Measurements from ENCODE around the gene TNNI2. TPM values are rescaled to one million over a fixed set of nuclear protein-coding genes. Genes with fewer than 3 reads are reported as not detected.

The TNNI2 gene
- polyA plus RNA-seq, 1 donor = 5.2 TPM

GRCh38 chr11:1834062-1834610 is 4.6 kb upstream of the TNNI2 start:
- Histone ChIP-seq H3K4me1 (ENCODE audit: control insufficient read depth, insufficient read depth, low read length) (peaks cover 71% of the 10 kb centered on the region), H3K9me3 (ENCODE audit: control insufficient read depth, low read depth, low read length) (no peaks in the 10 kb centered on the region), H3K27ac (ENCODE audit: low read length) (peak overlapping the region; percentile 88), H3K27me3 (ENCODE audit: control insufficient read depth, insufficient read depth, low read length) (no peaks in the 10 kb centered on the region), H3K4me3 (ENCODE audit: low read length) (no peak overlapping the region), H3K36me3 (ENCODE audit: control insufficient read depth, insufficient read depth, low read length) (no peaks in the 10 kb centered on the region)
- peak; percentile 96 to 98 for DNase-seq
- no CpG with 5 or more reads among the region's 14 CpGs for WGBS (ENCODE audit: insufficient coverage, low lambda C conversion rate)

DNA sequence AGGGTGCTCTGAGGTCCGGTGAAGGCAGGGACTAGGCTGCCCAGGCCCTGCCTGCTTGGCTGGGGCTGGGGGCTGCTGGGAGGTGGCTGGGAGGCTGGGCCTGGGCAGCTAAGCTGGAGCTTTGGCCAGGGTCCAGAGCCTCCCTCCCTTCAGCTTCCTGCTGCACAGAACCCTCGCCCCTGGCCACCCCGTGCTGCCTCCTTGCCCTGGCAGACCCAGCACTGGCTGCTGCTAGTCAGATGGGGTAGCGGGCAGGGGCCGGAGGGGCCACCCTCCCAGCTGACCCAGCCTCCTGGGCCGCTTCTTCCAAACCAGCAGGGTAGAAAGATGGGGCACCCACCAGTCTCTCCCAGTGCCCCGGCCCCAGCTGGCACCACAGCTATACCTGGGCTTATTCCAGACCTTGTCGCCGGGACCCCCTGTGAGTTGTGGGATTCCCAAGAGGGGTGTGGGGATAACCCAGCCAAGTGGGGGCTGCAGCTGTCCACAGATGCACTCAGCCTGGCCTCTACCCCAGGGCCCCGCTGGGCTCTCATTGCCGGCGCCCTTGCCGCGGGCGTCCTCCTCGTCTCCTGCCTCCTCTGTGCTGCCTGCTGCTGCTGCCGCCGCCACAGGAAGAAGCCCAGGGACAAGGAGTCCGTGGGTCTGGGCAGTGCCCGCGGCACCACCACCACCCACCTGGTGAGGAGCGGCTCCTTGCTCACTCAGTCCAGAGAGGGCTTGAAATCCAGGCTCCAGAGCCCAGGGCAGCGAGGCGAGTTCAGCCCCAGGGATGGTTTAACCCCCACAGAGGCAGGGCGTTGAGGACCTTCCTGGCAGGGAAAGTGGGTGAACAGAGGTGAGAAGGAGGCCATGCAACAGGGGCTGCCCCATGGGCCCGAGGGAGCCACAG is 3.8 kb upstream of the TNNI2 start, which contains the start of gene SYT8:
Gene SYT8, plus strand, starts transcription at position 212 of the 892 bp plus-strand sequence. Its CDS starts 116 bp downstream, at position 328.
- Histone ChIP-seq H3K27me3 (ENCODE audit: control insufficient read depth, insufficient read depth, low read length) (no peaks in the 10 kb centered on the region), H3K9me3 (ENCODE audit: control insufficient read depth, low read depth, low read length) (no peaks in the 10 kb centered on the region), H3K4me3 (ENCODE audit: low read length) (no peak within 1 kb of the TSS), H3K4me1 (ENCODE audit: control insufficient read depth, insufficient read depth, low read length) (peaks cover 65% of the 10 kb centered on the region), H3K27ac (ENCODE audit: low read length) (peak within 1 kb of the TSS; percentile 88), H3K36me3 (ENCODE audit: control insufficient read depth, insufficient read depth, low read length) (no peaks in the 10 kb centered on the region)
- DNase-seq = no peak
- WGBS (ENCODE audit: insufficient coverage, low lambda C conversion rate) = no CpG with 5 or more reads among the region's 26 CpGs

- H3K36me3 ChIP-seq (ENCODE audit: control insufficient read depth, insufficient read depth, low read length) = no peaks in the 10 kb centered on the region
- H3K9me3 ChIP-seq (ENCODE audit: control insufficient read depth, low read depth, low read length) = no peaks in the 10 kb centered on the region
- H3K27ac ChIP-seq (ENCODE audit: low read length) = no peak overlapping the region
- no peaks in the 10 kb centered on the region for H3K27me3 ChIP-seq (ENCODE audit: control insufficient read depth, insufficient read depth, low read length)
- WGBS (ENCODE audit: insufficient coverage, low lambda C conversion rate) = no CpG with 5 or more reads among the region's 12 CpGs
- H3K4me1 ChIP-seq (ENCODE audit: control insufficient read depth, insufficient read depth, low read length) = peaks cover 59% of the 10 kb centered on the region
- no peak overlapping the region for H3K4me3 ChIP-seq (ENCODE audit: low read length)
- DNase-seq = no peak
Measured at GRCh38 chr11:1835671-1836010, 3.1 kb upstream of the TNNI2 start.

GRCh38 chr11:1836011-1836945 is 2.5 kb upstream of the TNNI2 start:
- no peak overlapping the region for H3K27ac ChIP-seq (ENCODE audit: low read length)
- H3K4me1 ChIP-seq (ENCODE audit: control insufficient read depth, insufficient read depth, low read length) = peaks cover 53% of the 10 kb centered on the region
- H3K27me3 ChIP-seq (ENCODE audit: control insufficient read depth, insufficient read depth, low read length) = no peaks in the 10 kb centered on the region
- H3K4me3 ChIP-seq (ENCODE audit: low read length) = no peak overlapping the region
- no peaks in the 10 kb centered on the region for H3K36me3 ChIP-seq (ENCODE audit: control insufficient read depth, insufficient read depth, low read length)
- no peak for DNase-seq
- WGBS (ENCODE audit: insufficient coverage, low lambda C conversion rate) = no CpG with 5 or more reads among the region's 43 CpGs
- no peaks in the 10 kb centered on the region for H3K9me3 ChIP-seq (ENCODE audit: control insufficient read depth, low read depth, low read length)

- no CpG with 5 or more reads among the region's 38 CpGs for whole genome bisulfite sequencing (ENCODE audit: insufficient coverage, low lambda C conversion rate)
- Histone ChIP-seq H3K9me3 (ENCODE audit: control insufficient read depth, low read depth, low read length) (no peaks in the 10 kb centered on the region), H3K36me3 (ENCODE audit: control insufficient read depth, insufficient read depth, low read length) (no peaks in the 10 kb centered on the region), H3K4me3 (ENCODE audit: low read length) (no peak overlapping the region), H3K27me3 (ENCODE audit: control insufficient read depth, insufficient read depth, low read length) (no peaks in the 10 kb centered on the region), H3K4me1 (ENCODE audit: control insufficient read depth, insufficient read depth, low read length) (peaks cover 42% of the 10 kb centered on the region), H3K27ac (ENCODE audit: low read length) (no peak overlapping the region)
- peak; percentile 50 to 64 for DNase-seq
Measured at GRCh38 chr11:1837171-1838076, 1.4 kb upstream of the TNNI2 start.

GRCh38 chr11:1838077-1838425 is 730 bp upstream of the TNNI2 start:
- no peak for DNase-seq
- no CpG with 5 or more reads among the region's 17 CpGs for WGBS (ENCODE audit: insufficient coverage, low lambda C conversion rate)
- no peaks in the 10 kb centered on the region for H3K9me3 ChIP-seq (ENCODE audit: control insufficient read depth, low read depth, low read length)
- H3K4me3 ChIP-seq (ENCODE audit: low read length) = no peak overlapping the region
- H3K36me3 ChIP-seq (ENCODE audit: control insufficient read depth, insufficient read depth, low read length) = no peaks in the 10 kb centered on the region
- H3K4me1 ChIP-seq (ENCODE audit: control insufficient read depth, insufficient read depth, low read length) = peaks cover 36% of the 10 kb centered on the region
- no peaks in the 10 kb centered on the region for H3K27me3 ChIP-seq (ENCODE audit: control insufficient read depth, insufficient read depth, low read length)
- no peak overlapping the region for H3K27ac ChIP-seq (ENCODE audit: low read length)

DNA sequence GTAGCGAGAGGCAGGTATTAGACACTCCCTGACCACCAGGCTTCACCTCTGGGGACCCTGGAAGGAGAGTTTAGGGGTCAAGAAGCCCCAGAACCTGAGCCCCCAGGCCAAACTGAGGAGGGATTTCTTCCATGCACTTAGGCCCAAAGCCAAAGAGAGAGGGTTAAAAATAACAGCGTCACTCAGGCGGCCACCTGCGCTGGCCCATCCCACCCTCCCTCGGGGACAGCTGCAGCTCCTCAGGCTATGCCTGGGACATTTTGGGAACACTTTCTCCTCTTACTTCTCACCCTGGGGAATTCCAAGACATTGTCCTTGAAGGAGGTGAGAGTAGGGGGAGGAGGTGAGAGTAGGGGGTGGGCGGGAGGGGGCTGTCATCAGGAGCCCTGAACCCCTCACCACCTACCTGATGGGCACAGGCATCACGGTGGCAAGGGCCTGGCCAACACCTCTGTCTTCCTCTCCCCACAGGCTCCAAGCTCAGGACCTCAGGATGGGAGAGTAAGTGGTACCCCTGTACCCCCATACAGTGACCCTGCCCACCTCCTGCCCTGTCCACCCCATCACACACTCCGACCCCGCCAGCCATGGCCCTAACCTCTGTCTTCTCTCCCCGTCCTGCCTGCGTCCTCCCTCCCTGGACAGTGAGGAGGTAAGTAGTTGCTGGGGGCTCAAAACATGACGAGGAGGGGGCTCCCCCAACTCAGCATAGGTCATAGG is 583 bp downstream of the TNNI2 start:
- Histone ChIP-seq H3K27ac (ENCODE audit: low read length) (no peak overlapping the region), H3K4me1 (ENCODE audit: control insufficient read depth, insufficient read depth, low read length) (peaks cover 26% of the 10 kb centered on the region)
- DNase-seq = no peak

DNA sequence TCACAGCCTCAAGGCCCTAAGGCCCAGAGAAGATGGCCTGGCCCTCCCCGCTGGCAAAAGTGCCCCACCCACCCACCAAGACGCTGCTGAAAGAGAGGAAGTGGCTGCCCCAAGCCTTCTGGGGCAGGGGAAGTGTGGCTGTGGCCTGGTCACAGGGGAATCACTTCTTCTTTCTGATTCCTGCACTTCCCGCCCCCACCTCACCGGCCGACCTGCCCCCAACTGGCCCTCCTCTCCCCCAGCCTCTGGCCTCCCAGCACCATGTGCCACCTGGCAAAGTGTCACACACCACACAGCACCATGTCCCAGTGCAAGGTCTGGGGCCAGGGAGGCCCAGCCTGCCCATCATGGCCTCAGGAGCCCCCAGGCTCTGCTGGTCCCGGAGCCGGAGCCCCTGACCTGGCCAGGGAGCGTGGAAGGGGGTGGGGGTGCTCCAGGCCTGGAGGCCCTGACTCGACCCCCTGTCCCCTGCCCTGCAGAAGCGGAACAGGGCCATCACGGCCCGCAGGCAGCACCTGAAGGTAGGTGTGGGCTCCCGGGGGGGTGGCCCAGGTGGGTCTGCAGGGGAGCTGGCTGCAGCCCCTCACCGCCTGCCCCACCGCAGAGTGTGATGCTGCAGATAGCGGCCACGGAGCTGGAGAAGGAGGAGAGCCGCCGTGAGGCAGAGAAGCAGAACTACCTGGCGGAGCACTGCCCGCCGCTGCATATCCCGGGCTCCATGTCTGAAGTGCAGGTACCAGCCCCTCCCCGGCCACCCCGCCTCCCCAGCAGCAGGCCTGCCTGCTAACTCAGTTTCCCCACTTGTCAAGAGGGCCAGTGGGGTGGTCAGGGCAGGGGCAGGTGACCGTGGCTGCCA is 1.4 kb downstream of the TNNI2 start:
- H3K27me3 ChIP-seq (ENCODE audit: control insufficient read depth, insufficient read depth, low read length) = no peaks in the 10 kb centered on the region
- peaks cover 25% of the 10 kb centered on the region for H3K4me1 ChIP-seq (ENCODE audit: control insufficient read depth, insufficient read depth, low read length)
- H3K36me3 ChIP-seq (ENCODE audit: control insufficient read depth, insufficient read depth, low read length) = no peaks in the 10 kb centered on the region
- no peak overlapping the region for H3K27ac ChIP-seq (ENCODE audit: low read length)
- H3K9me3 ChIP-seq (ENCODE audit: control insufficient read depth, low read depth, low read length) = no peaks in the 10 kb centered on the region
- no CpG with 5 or more reads among the region's 26 CpGs for WGBS (ENCODE audit: insufficient coverage, low lambda C conversion rate)
- DNase-seq = no peak
- no peak overlapping the region for H3K4me3 ChIP-seq (ENCODE audit: low read length)

More for the DNA sequence above, 583 bp downstream of the TNNI2 start:
- no peak overlapping the region for H3K4me3 ChIP-seq (ENCODE audit: low read length)
- no CpG with 5 or more reads among the region's 12 CpGs for WGBS (ENCODE audit: insufficient coverage, low lambda C conversion rate)
- no peaks in the 10 kb centered on the region for H3K27me3 ChIP-seq (ENCODE audit: control insufficient read depth, insufficient read depth, low read length)
- H3K36me3 ChIP-seq (ENCODE audit: control insufficient read depth, insufficient read depth, low read length) = no peaks in the 10 kb centered on the region
- no peaks in the 10 kb centered on the region for H3K9me3 ChIP-seq (ENCODE audit: control insufficient read depth, low read depth, low read length)

Data from large intestine (tissue), 3 donors.